Stimulated activated CD4-positive, alpha-beta T cell treated with anti-CD3 and anti-CD28 coated beads, Interleukin-1b, Interleukin-23, amount 100 ng/mL, for 48 hours (primary cell): Measurements from ENCODE around the gene IQCM.
"Not testable (repeated sequence)": the region's sequence is repeated elsewhere in the genome, so short reads cannot be mapped to it uniquely, and the experiment has no call there.

Experiments used
- DNase-seq: peaks from one replicate; pipeline ENCODE4 v3.0.0-alpha.2; 2020

IQCM gene

GRCh38 chr4:149426461-149426860, 389.2 kb downstream of the IQCM start:
- DNase-seq, result no peak

GRCh38 chr4:149409555-149409962, 406.1 kb downstream of the IQCM start:
- DNase-seq, result no peak

GRCh38 chr4:149409146-149409545, 406.5 kb downstream of the IQCM start:
- no peak for DNase-seq

- DNase-seq, result no peak
Observed at GRCh38 chr4:149404143-149404542, 411.5 kb downstream of the IQCM start.

GRCh38 chr4:149403081-149403480, 412.6 kb downstream of the IQCM start:
- DNase-seq, result no peak

GRCh38 chr4:149398993-149399392, 416.6 kb downstream of the IQCM start:
- no peak for DNase-seq

GRCh38 chr4:149370785-149371420, 444.7 kb downstream of the IQCM start:
- DNase-seq, result no peak

GRCh38 chr4:149370002-149370401, 445.6 kb downstream of the IQCM start:
- no peak for DNase-seq

- no peak for DNase-seq
Observed at GRCh38 chr4:149353241-149353640, 462.4 kb downstream of the IQCM start.

- DNase-seq, result no peak
Observed at GRCh38 chr4:149349541-149349940, 466.1 kb downstream of the IQCM start.

GRCh38 chr4:149347139-149347538, 468.5 kb downstream of the IQCM start:
- DNase-seq, result no peak

- no peak for DNase-seq
Observed at GRCh38 chr4:149345424-149345823, 470.2 kb downstream of the IQCM start.

GRCh38 chr4:149344436-149344835, 471.2 kb downstream of the IQCM start:
- DNase-seq, result no peak

GRCh38 chr4:149343614-149344013, 472.0 kb downstream of the IQCM start:
- DNase-seq, result no peak

- not testable (repeated sequence) for DNase-seq
Observed at GRCh38 chr4:149341117-149341516, 474.5 kb downstream of the IQCM start.

- DNase-seq, result no peak
Observed at GRCh38 chr4:149328161-149328560, 487.5 kb downstream of the IQCM start.

- DNase-seq, result no peak
Observed at GRCh38 chr4:149322203-149322602, 493.4 kb downstream of the IQCM start.

- no peak for DNase-seq
Observed at GRCh38 chr4:149321438-149321837, 494.2 kb downstream of the IQCM start.

- no peak for DNase-seq
Observed at GRCh38 chr4:149311076-149311475, 504.6 kb downstream of the IQCM start.

GRCh38 chr4:149306537-149306936, 509.1 kb downstream of the IQCM start:
- DNase-seq, result no peak
